ENCODE results near the gene PXMP4.

GRCh38 chr20:33686100-33686983 lies 33.8 kb downstream of the PXMP4 start, which contains the start of gene E2F1:
- TF ChIP-seq EZH2 (IDR thresholded peaks at IDR 0.05; ENCODE audit: low read depth), result no peak
- 0 out of 2 replicates have a peak, but pooled peaks have one; percentile 25 for TF ChIP-seq CTCF (conservative IDR thresholded peaks at IDR 0.05)

Measured in PC-9 (cell line).